ENCODE measurements around the gene LHX3.
"Not testable (repeated sequence)": the region's sequence is repeated elsewhere in the genome, so short reads cannot be mapped to it uniquely, and the experiment has no call there.

Gene LHX3

DNA sequence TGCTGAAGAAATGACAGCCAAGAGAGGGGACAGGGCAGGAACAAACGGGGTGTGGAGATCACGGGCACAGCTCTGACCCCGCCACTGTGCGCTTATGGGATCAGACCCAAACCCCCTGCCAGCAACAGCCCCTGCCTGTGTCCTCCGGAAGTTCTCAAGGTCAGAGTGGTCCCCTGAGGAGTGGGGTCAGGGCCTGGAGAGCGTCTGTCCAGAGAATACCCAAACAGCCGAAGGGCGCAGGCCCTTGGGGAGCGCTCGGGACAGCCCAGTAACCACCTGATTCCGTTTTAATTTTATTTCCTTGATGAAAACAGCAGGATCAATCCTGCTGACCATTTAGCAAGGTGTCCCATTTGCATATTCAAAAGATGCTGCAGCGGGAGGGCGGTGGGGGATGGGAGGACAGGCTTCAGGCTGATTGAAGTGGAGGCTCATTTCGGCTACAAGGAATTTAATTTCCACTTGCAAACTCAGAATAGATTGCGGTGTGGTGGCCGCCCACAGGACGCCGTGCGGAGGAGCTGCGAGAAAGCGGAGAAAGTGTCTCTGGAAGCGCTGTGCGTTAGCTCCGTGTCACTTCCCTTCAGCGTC, 53.6 kb downstream of the LHX3 start:
- DNase-seq: no peak

- DNase-seq: not testable (repeated sequence)
These were observed 54.2 kb downstream of the LHX3 start for GRCh38 chr9:136150664-136151213.

DNA sequence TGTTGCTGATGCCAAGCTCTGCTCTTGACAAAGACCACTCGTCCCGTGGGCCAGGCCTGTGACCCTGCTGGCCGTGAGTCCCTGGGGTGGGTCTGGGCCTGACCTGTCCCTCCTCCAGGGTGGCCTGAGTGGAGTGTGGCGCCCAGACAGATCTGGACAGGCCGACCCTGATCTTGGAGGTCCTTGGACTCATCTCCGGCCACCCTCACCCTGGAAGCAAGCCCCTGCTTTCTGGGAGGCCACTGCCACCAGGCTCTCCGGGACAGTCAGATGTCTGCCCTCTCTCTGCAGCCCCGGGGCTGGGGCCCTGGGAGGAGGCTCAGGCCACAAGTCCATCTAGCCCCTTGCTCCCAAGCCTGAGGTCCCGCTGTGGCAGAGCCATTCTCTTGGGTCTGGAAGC, 55.1 kb downstream of the LHX3 start:
- no peak for DNase-seq

GRCh38 chr9:136149337-136149736, 55.6 kb downstream of the LHX3 start:
- no peak for DNase-seq

- no peak for DNase-seq
These were observed 56.2 kb downstream of the LHX3 start for GRCh38 chr9:136148766-136149165.

GRCh38 chr9:136147890-136148714, 56.8 kb downstream of the LHX3 start:
- no peak for DNase-seq

GRCh38 chr9:136147038-136147889, 57.7 kb downstream of the LHX3 start:
- DNase-seq: no peak
